GOT3 (cell line): Measurements from ENCODE around the gene ERG28.
A peak's percentile ranks its signal among the peaks of the same experiment; 100 is the strongest.
"Not testable (repeated sequence)": the region's sequence is repeated elsewhere in the genome, so short reads cannot be mapped to it uniquely, and the experiment has no call there.

Source experiments
- DNase-seq: peaks from one replicate; lab custom pipeline; 2025; ENCODE audit warnings: mixed read lengths; lab: John Stamatoyannopoulos, UW

ERG28 gene, protein sequence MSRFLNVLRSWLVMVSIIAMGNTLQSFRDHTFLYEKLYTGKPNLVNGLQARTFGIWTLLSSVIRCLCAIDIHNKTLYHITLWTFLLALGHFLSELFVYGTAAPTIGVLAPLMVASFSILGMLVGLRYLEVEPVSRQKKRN

GRCh38 chr14:75660630-75661498 lies at the start of gene ERG28, which contains the start of gene TTLL5:
Gene ERG28 (minus strand): TSS chr14:75660876. CDS start chr14:75657502, 3,374 bp downstream.
Gene TTLL5 (plus strand): TSS chr14:75661246. CDS start chr14:75663150, 1,904 bp downstream.
- DNase-seq = peak; percentile 78

DNA sequence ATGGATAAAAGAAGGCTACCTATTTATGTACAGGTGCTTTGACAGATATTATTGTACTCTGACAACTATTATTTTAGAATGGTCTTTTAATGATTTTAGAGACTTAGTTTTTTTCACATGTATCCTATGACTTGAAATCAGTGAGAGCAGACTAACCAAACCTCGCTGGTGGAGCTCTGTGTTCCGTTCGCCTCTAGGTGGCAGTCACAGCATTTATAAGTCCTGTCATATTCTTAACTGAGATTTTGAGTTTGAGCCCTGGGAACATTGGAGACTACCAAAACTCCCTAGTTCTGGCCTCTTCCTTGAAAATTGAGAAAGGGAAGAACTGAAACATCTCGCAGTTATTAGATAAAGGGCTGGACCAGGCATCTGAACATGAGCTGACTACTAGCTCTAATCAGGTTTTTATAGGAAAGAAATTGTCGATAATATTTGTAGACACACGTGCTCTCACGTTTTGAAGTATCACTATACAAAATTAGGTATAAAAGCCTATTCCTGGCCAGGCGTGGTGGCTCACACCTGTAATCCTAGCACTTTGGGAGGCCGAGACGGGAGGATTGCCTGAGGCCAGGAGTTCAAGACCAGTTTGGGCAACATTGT lies 48.6 kb upstream of the ERG28 start:
- DNase-seq = no peak

GRCh38 chr14:75705014-75705413 lies 44.3 kb upstream of the ERG28 start:
- DNase-seq = no peak

GRCh38 chr14:75703467-75703866 lies 42.8 kb upstream of the ERG28 start:
- no peak for DNase-seq

DNA sequence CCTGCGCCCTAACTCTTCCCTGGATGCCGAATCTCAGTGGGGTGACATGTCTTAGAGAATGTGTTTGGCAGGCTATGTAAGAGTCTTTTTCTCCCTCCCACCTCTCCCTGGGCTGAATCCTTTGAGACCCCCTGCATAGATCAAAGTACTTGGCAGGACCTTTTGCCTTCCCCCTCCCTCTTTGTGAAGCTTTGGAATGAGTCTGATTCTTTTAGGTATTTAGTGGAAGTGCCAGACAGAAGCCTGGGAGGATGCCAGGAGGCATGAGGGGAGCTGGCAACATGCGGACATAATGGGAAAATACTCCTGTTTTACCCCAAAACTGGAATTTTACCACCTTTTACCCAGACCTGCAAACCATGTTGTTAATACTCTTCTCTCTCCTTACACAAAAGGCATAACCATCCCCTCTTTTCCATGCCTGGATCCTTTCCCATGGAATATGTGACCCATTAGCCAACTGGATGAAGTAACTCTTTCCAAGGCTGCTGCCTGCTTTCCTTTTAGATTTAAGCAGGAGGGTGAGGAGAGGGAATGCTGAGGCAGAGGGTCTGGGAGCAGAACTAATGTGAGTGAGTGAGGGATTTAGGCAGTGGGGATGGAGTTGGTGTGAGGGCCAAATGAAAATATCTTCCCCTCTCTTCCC lies 42.1 kb upstream of the ERG28 start:
- no peak for DNase-seq

GRCh38 chr14:75702122-75702521 lies 41.4 kb upstream of the ERG28 start:
- DNase-seq = no peak

GRCh38 chr14:75700295-75700694 lies 39.6 kb upstream of the ERG28 start:
- no peak for DNase-seq

GRCh38 chr14:75699331-75699730 lies 38.7 kb upstream of the ERG28 start:
- no peak for DNase-seq

DNA sequence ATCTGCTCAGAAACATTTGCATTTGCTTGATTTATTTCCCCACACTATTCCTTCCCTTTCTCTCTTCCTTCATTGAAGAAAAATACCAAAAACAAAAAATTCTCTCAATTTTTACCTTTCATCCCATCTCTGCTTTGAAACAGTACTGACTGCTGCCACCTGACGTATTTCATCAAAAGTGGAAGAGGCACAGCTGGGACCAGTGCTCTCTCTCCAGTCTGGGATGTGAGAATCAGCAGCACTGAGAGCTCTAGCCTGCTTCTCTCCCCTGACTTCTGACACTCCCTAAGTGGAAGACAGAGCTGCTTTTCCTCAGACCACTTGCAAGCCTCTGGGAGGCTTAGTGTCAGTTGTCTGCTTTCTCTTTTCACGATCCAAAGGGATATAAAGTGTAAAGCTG lies 37.2 kb upstream of the ERG28 start:
- no peak for DNase-seq

DNA sequence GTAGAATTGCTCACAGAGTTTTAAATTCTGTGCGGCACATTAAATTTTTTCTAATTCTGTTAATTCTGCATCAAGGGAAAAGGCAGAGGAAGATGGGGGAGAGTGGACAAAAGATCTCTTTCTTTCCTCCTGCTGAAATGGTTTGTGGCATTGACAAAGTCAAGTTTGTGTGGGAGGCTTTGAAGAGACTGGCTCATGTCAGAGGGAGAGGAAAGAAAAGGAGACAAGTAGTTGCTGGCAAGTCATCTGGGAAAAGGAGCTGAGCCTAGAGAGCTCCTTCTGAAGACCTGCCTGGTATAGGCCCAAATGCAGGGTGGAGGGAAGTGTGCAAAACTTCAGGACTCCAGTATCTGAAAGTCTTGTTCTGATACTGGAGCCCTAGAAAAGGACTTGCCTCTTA lies 36.7 kb upstream of the ERG28 start:
- DNase-seq = no peak

GRCh38 chr14:75695025-75695424 lies 34.3 kb upstream of the ERG28 start:
- not testable (repeated sequence) for DNase-seq

GRCh38 chr14:75690010-75690409 lies 29.3 kb upstream of the ERG28 start:
- no peak for DNase-seq

- no peak for DNase-seq
Measured at GRCh38 chr14:75689012-75689411, 28.3 kb upstream of the ERG28 start.

DNA sequence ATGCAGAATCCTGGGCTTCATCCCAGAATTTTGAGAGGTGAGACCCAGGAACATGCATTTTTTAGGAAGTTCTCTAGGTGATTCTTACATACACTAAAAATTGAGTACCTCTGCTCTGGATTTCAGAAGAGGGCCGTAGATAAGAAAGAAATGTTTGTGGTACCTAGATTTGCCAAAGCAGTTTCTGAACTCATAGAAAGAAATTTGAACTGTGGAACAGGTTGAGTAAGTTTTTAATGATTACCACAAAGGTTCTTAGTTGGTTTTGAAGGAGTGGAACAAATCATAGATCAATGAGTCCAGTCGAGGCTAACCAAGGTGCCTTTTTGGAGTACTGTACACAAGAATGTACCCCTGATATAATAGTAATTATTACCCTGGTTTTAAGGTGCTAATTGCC lies 25.2 kb upstream of the ERG28 start:
- DNase-seq = no peak

- no peak for DNase-seq
Measured at GRCh38 chr14:75675265-75675960, 14.7 kb upstream of the ERG28 start.

- DNase-seq = no peak
Measured at GRCh38 chr14:75673345-75674035, 12.8 kb upstream of the ERG28 start.

DNA sequence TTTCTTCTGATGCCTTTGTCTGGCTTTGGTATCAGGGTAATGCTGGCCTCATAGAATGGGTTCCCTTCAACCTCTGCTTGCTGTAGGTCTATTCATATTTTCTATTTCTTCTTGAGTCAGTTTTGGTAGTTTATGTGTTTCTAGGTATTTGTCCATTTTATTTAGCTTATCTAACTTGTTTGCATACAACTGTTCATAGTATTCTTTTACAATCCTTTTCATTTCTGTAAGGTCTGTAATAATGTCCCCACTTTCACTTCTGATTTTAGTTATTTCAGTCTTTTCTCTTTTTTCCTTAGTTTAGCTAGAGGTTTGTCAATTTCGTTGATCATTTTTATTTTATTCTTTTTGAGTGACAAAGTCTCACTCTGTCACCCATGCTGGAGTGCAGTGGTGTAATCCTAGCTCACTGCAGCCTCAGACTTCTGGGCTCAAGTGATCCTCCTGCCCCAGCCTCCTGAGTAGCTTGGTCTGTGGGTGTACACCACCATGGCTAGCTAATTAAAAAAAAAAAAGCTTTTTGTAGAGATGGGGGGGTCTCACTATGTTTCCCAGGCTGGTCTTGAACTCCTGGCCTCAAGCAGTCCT lies 12.0 kb upstream of the ERG28 start:
- no peak for DNase-seq

- no peak for DNase-seq
Measured at GRCh38 chr14:75667099-75667765, 6.6 kb upstream of the ERG28 start.

DNA sequence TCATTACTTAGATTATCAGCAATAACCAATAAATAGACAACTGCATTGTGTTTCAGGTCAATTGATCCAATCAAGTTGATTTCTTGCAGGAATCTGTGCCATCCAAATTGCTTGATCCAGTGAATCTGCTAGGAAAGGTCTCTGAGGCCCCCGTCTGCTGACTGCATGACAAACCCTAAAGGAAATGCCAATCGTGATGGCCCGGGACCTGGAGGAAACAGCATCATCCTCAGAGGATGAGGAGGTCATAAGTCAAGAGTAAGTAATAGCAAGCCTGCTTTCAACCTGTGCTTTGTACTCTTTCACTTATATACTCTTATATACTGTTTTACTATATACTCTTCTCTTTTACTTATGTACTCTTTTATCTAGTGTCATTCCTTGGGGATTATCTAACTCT lies 2.3 kb upstream of the ERG28 start:
- no peak for DNase-seq

- no peak for DNase-seq
Measured at GRCh38 chr14:75661499-75661814, 781 bp upstream of the ERG28 start.

GRCh38 chr14:75660238-75660629 lies 442 bp downstream of the ERG28 start:
- DNase-seq = no peak
